Endothelial cell of umbilical vein (primary cell): ENCODE results near the gene PAK2.

Experiments used
- POLR2A ChIP-seq: IDR thresholded peaks from 2 replicates; pipeline ENCODE4 v1.6.1; 2012; ENCODE audit warnings: low read depth, mild to moderate bottlenecking, control low read depth, low read length
- TF ChIP-seq, protein P1 (sequence below), 2 donors: IDR thresholded peaks; 1 replicate in 1 of 2; 2 replicates in 1 of 2; pipeline ENCODE4 v1.5.1; 2011; ENCODE audit warnings: low read length in 2 of 2, mild to moderate bottlenecking in 2 of 2, moderate library complexity in 2 of 2, control low read depth in 1 of 2, inconsistent platforms in 1 of 2, low read depth in 1 of 2; ENCODE audit not compliant: insufficient read depth in 1 of 2; ENCODE audit errors: extremely low read depth in 1 of 2
- TF ChIP-seq, protein P2 (sequence below): IDR thresholded peaks from 2 replicates; pipeline ENCODE4 v1.6.1; 2011; ENCODE audit not compliant: insufficient read depth, insufficient read length

DNA sequence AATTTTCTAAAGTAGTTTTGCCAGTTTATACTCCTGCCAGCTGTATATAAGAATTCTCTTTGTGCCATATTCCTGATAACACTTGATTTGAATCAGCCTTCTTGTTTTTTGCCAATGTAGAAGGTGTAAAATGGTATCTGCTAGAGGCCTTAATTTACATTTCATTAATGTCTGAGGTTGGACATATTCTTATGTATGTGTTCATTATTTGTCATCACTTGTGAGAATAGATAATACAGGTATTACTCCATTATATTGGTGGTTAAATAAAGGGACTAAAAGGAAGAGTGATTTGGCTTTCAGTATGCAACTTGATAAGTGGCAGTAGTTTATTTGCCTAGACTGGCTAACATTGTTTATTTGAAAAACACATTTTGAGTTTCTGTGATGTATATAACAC is 25.8 kb downstream of the PAK2 start:
- TF ChIP-seq, protein P1, sequence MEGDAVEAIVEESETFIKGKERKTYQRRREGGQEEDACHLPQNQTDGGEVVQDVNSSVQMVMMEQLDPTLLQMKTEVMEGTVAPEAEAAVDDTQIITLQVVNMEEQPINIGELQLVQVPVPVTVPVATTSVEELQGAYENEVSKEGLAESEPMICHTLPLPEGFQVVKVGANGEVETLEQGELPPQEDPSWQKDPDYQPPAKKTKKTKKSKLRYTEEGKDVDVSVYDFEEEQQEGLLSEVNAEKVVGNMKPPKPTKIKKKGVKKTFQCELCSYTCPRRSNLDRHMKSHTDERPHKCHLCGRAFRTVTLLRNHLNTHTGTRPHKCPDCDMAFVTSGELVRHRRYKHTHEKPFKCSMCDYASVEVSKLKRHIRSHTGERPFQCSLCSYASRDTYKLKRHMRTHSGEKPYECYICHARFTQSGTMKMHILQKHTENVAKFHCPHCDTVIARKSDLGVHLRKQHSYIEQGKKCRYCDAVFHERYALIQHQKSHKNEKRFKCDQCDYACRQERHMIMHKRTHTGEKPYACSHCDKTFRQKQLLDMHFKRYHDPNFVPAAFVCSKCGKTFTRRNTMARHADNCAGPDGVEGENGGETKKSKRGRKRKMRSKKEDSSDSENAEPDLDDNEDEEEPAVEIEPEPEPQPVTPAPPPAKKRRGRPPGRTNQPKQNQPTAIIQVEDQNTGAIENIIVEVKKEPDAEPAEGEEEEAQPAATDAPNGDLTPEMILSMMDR (IDR thresholded peaks at IDR 0.05; ENCODE audit: extremely low read depth in 1 of 2, insufficient read depth in 1 of 2, low read depth in 1 of 2, low read length in 2 of 2): no peak
- TF ChIP-seq POLR2A: no peak
- TF ChIP-seq, protein P2, sequence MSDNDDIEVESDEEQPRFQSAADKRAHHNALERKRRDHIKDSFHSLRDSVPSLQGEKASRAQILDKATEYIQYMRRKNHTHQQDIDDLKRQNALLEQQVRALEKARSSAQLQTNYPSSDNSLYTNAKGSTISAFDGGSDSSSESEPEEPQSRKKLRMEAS: no peak
